HPDE6-E6E7 (cell line): ENCODE data around the gene SENP2.
"Not testable (repeated sequence)": the region's sequence is repeated elsewhere in the genome, so short reads cannot be mapped to it uniquely, and the experiment has no call there.

Source experiments
- DNase-seq: peaks from one replicate; pipeline ENCODE4 v3.0.0; 2011; ENCODE audit warnings: missing footprints; ENCODE audit errors: extremely low spot score

SENP2 gene

GRCh38 chr3:185586686-185587039 lies 568 bp downstream of the SENP2 start:
- no peak for DNase-seq

- DNase-seq, result no peak
Observed at GRCh38 chr3:185594073-185594472, 8.0 kb downstream of the SENP2 start.

GRCh38 chr3:185595526-185595925 lies 9.4 kb downstream of the SENP2 start:
- DNase-seq, result no peak

- DNase-seq, result no peak
Observed at GRCh38 chr3:185605566-185605965, 19.5 kb downstream of the SENP2 start.

GRCh38 chr3:185606196-185606595 lies 20.1 kb downstream of the SENP2 start:
- no peak for DNase-seq

- DNase-seq, result no peak
Observed at GRCh38 chr3:185613016-185613415, 26.9 kb downstream of the SENP2 start.

- DNase-seq, result no peak
Observed at GRCh38 chr3:185623939-185624665, 38.0 kb downstream of the SENP2 start.

GRCh38 chr3:185625784-185626183 lies 39.7 kb downstream of the SENP2 start:
- DNase-seq, result no peak

- DNase-seq, result no peak
Observed at GRCh38 chr3:185629554-185630181, 43.6 kb downstream of the SENP2 start.

- no peak for DNase-seq
Observed at GRCh38 chr3:185630182-185630622, 44.1 kb downstream of the SENP2 start.

- no peak for DNase-seq
Observed at GRCh38 chr3:185631108-185631507, 45.0 kb downstream of the SENP2 start.

- DNase-seq, result no peak
Observed at GRCh38 chr3:185631508-185632206, 45.6 kb downstream of the SENP2 start.

- no peak for DNase-seq
Observed at GRCh38 chr3:185632996-185633395, 46.9 kb downstream of the SENP2 start.

GRCh38 chr3:185637388-185637787 lies 51.3 kb downstream of the SENP2 start:
- no peak for DNase-seq

- not testable (repeated sequence) for DNase-seq
Observed at GRCh38 chr3:185638651-185639050, 52.6 kb downstream of the SENP2 start.

- DNase-seq, result no peak
Observed at GRCh38 chr3:185639632-185640206, 53.6 kb downstream of the SENP2 start.

GRCh38 chr3:185640308-185640707 lies 54.2 kb downstream of the SENP2 start:
- DNase-seq, result no peak

- not testable (repeated sequence) for DNase-seq
Observed at GRCh38 chr3:185645191-185645590, 59.1 kb downstream of the SENP2 start.

GRCh38 chr3:185645596-185646381 lies 59.7 kb downstream of the SENP2 start:
- no peak for DNase-seq

GRCh38 chr3:185646382-185647133 lies 60.5 kb downstream of the SENP2 start:
- no peak for DNase-seq
